HG02588 (cell line): ENCODE measurements around the gene ALPG.

Experiments used
- ATAC-seq: cut with Tn5 transposase; IDR thresholded peaks from one replicate; pipeline ENCODE4 v1.9.1; 2021; ENCODE audit warnings: mild to moderate bottlenecking, moderate library complexity; ENCODE audit not compliant: unreplicated experiment

Gene ALPG

DNA sequence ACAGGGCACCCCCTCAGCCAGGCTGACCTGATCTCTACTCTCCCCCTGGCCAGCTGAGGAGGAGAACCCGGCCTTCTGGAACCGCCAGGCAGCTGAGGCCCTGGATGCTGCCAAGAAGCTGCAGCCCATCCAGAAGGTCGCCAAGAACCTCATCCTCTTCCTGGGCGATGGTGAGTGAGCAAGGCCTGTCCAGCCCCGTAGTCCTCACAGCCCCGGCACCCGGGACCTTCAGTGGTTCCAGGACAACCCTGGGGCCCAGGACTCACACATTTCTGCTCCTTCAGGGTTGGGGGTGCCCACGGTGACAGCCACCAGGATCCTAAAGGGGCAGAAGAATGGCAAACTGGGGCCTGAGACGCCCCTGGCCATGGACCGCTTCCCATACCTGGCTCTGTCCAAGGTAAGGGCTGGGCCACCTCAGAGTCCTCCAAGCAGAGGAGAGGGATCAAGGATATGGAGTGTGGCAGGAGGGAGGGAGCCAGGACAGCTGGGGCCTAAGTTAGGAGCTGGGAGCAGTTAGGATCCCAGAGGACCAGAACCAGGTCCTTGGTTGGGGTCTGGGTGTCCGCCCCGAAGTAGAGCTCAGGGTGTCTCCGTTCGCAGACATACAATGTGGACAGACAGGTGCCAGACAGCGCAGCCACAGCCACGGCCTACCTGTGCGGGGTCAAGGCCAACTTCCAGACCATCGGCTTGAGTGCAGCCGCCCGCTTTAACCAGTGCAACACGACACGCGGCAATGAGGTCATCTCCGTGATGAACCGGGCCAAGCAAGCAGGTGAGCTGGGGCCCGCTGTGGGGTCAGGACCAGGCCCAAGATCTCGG, 49.9 kb downstream of the ALPG start:
- ATAC-seq: no peak

- no peak for ATAC-seq
Measured at GRCh38 chr2:232457121-232458011, 50.7 kb downstream of the ALPG start.

- no peak for ATAC-seq
Measured at GRCh38 chr2:232458051-232458660, 51.5 kb downstream of the ALPG start.

GRCh38 chr2:232458661-232459418, 52.2 kb downstream of the ALPG start:
- ATAC-seq: no peak

DNA sequence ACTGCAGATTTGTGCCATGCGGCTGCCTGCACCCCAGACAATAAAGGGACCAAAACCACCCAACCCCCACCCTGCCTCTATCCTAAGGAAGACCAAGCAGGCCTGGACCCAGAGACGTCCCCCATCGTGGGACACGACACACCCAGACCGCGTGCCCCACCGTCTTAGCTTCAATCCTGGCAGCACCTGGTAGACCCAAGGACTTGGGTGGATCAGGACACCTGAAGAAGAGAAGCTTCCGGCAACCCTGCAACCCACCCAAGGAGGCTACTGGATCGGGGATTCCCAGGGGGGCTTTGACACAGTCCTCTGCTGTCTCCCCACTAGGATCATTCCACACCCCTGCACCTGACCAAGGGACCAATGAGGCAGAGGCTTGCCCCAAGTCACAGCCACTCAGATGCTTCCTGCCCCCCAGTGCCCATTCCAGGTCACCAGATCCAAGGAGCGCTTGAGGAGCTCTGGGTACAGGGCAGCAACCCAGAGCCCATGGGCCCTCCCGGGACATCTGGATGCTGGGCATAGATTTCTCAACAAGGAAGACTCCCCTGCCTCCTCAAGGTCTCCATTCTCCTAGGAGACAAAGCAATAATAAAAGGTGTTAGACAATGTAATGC, 52.9 kb downstream of the ALPG start:
- ATAC-seq: no peak

DNA sequence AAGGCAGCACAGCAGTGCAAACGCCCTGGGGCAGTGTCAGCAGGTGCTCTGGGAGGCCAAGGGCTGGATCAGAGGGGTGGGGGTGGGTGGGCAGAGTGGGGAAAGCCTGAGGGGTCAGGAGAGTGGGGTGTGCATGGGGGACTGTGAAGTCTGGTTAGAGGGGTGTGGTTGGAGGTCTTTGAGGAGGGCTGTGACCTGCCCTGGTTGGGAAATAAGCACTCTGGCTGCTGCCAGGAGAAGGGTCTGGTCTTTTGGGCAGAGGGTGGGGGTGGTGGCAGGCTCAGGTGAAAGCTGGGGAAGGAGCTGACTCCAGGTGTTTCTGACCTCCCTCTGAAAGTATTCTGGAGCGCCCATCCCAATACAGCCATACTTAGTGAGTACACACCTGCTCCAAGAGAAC, 53.5 kb downstream of the ALPG start:
- ATAC-seq: no peak
